GM12878 (cell line): ENCODE data around the gene RYR2.

Experiments used
- ASH2L ChIP-seq: fragments of 300-600, 200-600 bp; sonication (generic); IDR thresholded peaks from 2 replicates; pipeline ENCODE4 v1.6.1; 2017; ENCODE audit warnings: low read depth, mild to moderate bottlenecking, borderline replicate concordance
- BHLHE40 ChIP-seq, 2 experiments: fragments of 450-650 bp in 1 of 2; IDR thresholded peaks; 2 replicates each; pipeline ENCODE4 v1.6.1; 2011 to 2017; ENCODE audit warnings: low read depth in 2 of 2, borderline replicate concordance in 1 of 2, improper control_type of control experiment in 1 of 2, low read length in 1 of 2, mild to moderate bottlenecking in 1 of 2
- CEBPB ChIP-seq, 2 experiments: fragments of 150-350 bp in 1 of 2; IDR thresholded peaks; 2 replicates each; pipeline ENCODE4 v1.6.1; 2012 to 2014; ENCODE audit warnings: low read depth in 2 of 2, low read length in 2 of 2, borderline replicate concordance in 1 of 2, inconsistent platforms in 1 of 2
- CHD1 ChIP-seq: IDR thresholded peaks from 2 replicates; pipeline ENCODE4 v1.6.1; 2012; ENCODE audit warnings: low read depth, low read length, improper control_type of control experiment
- FOXM1 ChIP-seq: IDR thresholded peaks from 2 replicates; pipeline ENCODE4 v1.6.1; 2012; ENCODE audit warnings: low read depth, mild to moderate bottlenecking, inconsistent platforms, low read length, moderate library complexity
- MEF2A ChIP-seq: IDR thresholded peaks from 2 replicates; pipeline ENCODE4 v1.6.1; 2011; ENCODE audit warnings: low read depth, mild to moderate bottlenecking, low read length, moderate library complexity; ENCODE audit not compliant: insufficient read depth
- RFX5 ChIP-seq: IDR thresholded peaks from 2 replicates; pipeline ENCODE4 v1.6.1; 2011; ENCODE audit warnings: low read depth, low read length, improper control_type of control experiment
- TCF12 ChIP-seq: IDR thresholded peaks from 2 replicates; pipeline ENCODE4 v1.6.1; 2011; ENCODE audit warnings: low read depth, mild to moderate bottlenecking, low read length
- TF ChIP-seq, protein P1 (sequence below), 3 experiments: IDR thresholded peaks in 2 of 3; conservative IDR thresholded peaks in 1 of 3; 2 replicates each; pipeline ENCODE4 v1.5.1; 2011; ENCODE audit warnings: low read depth in 3 of 3, low read length in 3 of 3, mild to moderate bottlenecking in 3 of 3, control low read depth in 2 of 3, moderate library complexity in 2 of 3, inconsistent platforms in 1 of 3, mixed read lengths in 1 of 3; ENCODE audit not compliant: control insufficient read depth in 2 of 3, insufficient read depth in 1 of 3; ENCODE audit errors: extremely low read depth in 1 of 3

DNA sequence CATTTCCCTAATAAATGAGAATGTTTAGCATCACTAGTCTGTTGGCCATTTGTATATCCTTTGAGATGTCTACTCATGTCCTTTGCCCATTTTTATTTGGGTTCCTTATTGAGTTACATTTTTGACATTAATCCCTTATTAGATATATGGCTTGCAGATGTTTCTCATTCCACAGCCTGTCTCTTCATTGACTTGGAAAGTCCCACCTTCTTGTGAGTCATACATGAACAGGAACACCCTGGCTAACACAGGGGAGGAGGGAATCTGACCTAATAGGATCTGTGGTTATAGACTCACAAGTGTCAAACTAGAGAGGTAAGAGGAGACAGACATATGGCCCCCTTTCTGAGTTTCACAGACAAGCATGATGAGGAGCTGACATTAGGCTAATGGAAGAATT is 837.2 kb downstream of the RYR2 start:
- TF ChIP-seq MEF2A (no peak), CHD1 (no peak), RFX5 (no peak), ASH2L (no peak), BHLHE40 (IDR thresholded peaks at IDR 0.05; ENCODE audit: borderline replicate concordance in 1 of 2, low read depth in 2 of 2, low read length in 1 of 2) (no peak), FOXM1 (no peak), CEBPB (IDR thresholded peaks at IDR 0.05; ENCODE audit: borderline replicate concordance in 1 of 2, low read depth in 2 of 2, low read length in 2 of 2) (no peak), TCF12 (no peak)
- TF ChIP-seq, protein P1, sequence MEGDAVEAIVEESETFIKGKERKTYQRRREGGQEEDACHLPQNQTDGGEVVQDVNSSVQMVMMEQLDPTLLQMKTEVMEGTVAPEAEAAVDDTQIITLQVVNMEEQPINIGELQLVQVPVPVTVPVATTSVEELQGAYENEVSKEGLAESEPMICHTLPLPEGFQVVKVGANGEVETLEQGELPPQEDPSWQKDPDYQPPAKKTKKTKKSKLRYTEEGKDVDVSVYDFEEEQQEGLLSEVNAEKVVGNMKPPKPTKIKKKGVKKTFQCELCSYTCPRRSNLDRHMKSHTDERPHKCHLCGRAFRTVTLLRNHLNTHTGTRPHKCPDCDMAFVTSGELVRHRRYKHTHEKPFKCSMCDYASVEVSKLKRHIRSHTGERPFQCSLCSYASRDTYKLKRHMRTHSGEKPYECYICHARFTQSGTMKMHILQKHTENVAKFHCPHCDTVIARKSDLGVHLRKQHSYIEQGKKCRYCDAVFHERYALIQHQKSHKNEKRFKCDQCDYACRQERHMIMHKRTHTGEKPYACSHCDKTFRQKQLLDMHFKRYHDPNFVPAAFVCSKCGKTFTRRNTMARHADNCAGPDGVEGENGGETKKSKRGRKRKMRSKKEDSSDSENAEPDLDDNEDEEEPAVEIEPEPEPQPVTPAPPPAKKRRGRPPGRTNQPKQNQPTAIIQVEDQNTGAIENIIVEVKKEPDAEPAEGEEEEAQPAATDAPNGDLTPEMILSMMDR (IDR thresholded peaks at IDR 0.05 in 2 of 3, conservative IDR thresholded peaks at IDR 0.05 in 1 of 3; ENCODE audit: control insufficient read depth in 2 of 3, extremely low read depth in 1 of 3, insufficient read depth in 1 of 3, low read depth in 3 of 3, low read length in 3 of 3) = no peak
